ENCODE measurements around the gene ILF3. TPM values are rescaled to one million over a fixed set of nuclear protein-coding genes. Genes with fewer than 3 reads are reported as not detected.

The ILF3 gene
- polyA plus RNA-seq, 2 of the 4 experiments (the other 2 are of a cell fraction), result 142 to 197 TPM

GRCh38 chr19:10691883-10692282 lies 37.7 kb downstream of the ILF3 start:
- FAIRE-seq, result no peak
- WGBS (ENCODE audit: missing lambda C conversion rate), result no CpG with 5 or more reads among the region's 5 CpGs
- H3K4me1 ChIP-seq, result peaks cover 9% of the 10 kb centered on the region; the same call in 1 of the 3 replicates

GRCh38 chr19:10692673-10693264 lies 38.6 kb downstream of the ILF3 start:
- ATAC-seq, result no peak
- ChIA-PET CTCF (interaction anchor here (0.8 to 1.6 kb wide), 5 partner anchors 11 to 120 kb away, joined by 3 to 9 read pairs (median 3); no protein-coding TSS in a partner anchor), POLR2A (no interaction called here)
- FAIRE-seq, result no peak
- Histone ChIP-seq H3K4me2 (no peak overlapping the region), H3K4me3 (no peak overlapping the region), H3K27ac (no peak overlapping the region), H3K9me3 (no peaks in the 10 kb centered on the region), H3K4me1 (peaks cover 9% of the 10 kb centered on the region; the same call in 1 of the 3 replicates)
- 79% methylated on average over 3 of the region's 5 CpGs for WGBS (ENCODE audit: missing lambda C conversion rate)
- DNase-seq (ENCODE audit: low read depth in 1 of 2, low spot score in 1 of 2), result no peak
- no peak for TF ChIP-seq GATA3 (IDR thresholded peaks at IDR 0.05; ENCODE audit: borderline replicate concordance)
- 0 out of 2 replicates have a peak, but pooled peaks have one; percentile 5 for TF ChIP-seq POLR2AphosphoS2 (conservative IDR thresholded peaks at IDR 0.05; ENCODE audit: low read length)
- no peak for TF ChIP-seq HMGXB4 (CRISPR knock-in tag; IDR thresholded peaks at IDR 0.05; ENCODE audit: borderline replicate concordance)
- TF ChIP-seq NPAS2 (CRISPR knock-in tag; IDR thresholded peaks at IDR 0.05; ENCODE audit: borderline replicate concordance), result no peak

More at GRCh38 chr19:10691883-10692282, 37.7 kb downstream of the ILF3 start:
- Histone ChIP-seq H3K4me3 (no peak overlapping the region), H3K27ac (no peak overlapping the region), H3K4me2 (no peak overlapping the region), H3K9me3 (no peaks in the 10 kb centered on the region)
- no peak for ATAC-seq
- ChIA-PET CTCF (interaction anchor here (0.8 to 1.6 kb wide), 3 partner anchors 17 to 111 kb away, joined by 3 to 9 read pairs (median 6); no protein-coding TSS in a partner anchor), POLR2A (no interaction called here)
- no peak for TF ChIP-seq MAX (IDR thresholded peaks at IDR 0.05)
- no peak for TF ChIP-seq EHMT2 (IDR thresholded peaks at IDR 0.05; ENCODE audit: low read depth)
- no peak for DNase-seq (ENCODE audit: low read depth in 1 of 2, low spot score in 1 of 2)

- POLR2A ChIA-PET, result no interaction called here
- peak overlapping the region; percentile 80 for H3K4me2 ChIP-seq
Observed at GRCh38 chr19:10694706-10695307, 40.7 kb downstream of the ILF3 start.

GRCh38 chr19:10695401-10696398 lies 41.6 kb downstream of the ILF3 start:
- FAIRE-seq (no peak), DNase-seq (ENCODE audit: low read depth in 1 of 2, low spot score in 1 of 2) (peak; percentile 78 to 92), ATAC-seq (peak; percentile 92)
- ChIA-PET CTCF (interaction anchor here (0.8 to 2.3 kb wide), 5 partner anchors 14 to 199 kb away, joined by 3 to 14 read pairs (median 3); no protein-coding TSS in a partner anchor), POLR2A (no interaction called here)
- no peak overlapping the region for H3K27ac ChIP-seq
- H3K4me2 ChIP-seq, result peak overlapping the region; percentile 80
- peaks cover 9% of the 10 kb centered on the region; the same call in 1 of the 3 replicates for H3K4me1 ChIP-seq
- peak; percentile 98 for TF ChIP-seq REST (IDR thresholded peaks at IDR 0.05)
- TF ChIP-seq MAX (IDR thresholded peaks at IDR 0.05), result 0 out of 2 replicates have a peak, but pooled peaks have one; percentile 39
- TF ChIP-seq EHMT2 (IDR thresholded peaks at IDR 0.05; ENCODE audit: low read depth), result peak; percentile 80; the same call in 1 of the 2 replicates
- TF ChIP-seq CEBPB (IDR thresholded peaks at IDR 0.05), result peak in 1 of 2 experiments; percentile 52; a peak in 1 of 4 replicates
- TF ChIP-seq GATA3 (IDR thresholded peaks at IDR 0.05; ENCODE audit: borderline replicate concordance), result no peak
- no peaks in the 10 kb centered on the region for H3K9me3 ChIP-seq
- 16% methylated on average over 47 of the region's 59 CpGs for WGBS (ENCODE audit: missing lambda C conversion rate)
- H3K4me3 ChIP-seq, result peak overlapping the region; percentile 18; the same call in 1 of the 3 replicates

More at GRCh38 chr19:10694706-10695307, 40.7 kb downstream of the ILF3 start:
- WGBS (ENCODE audit: missing lambda C conversion rate), result 51% methylated on average over 16 of the region's 16 CpGs
- H3K27ac ChIP-seq, result no peak overlapping the region
- CTCF ChIA-PET, result interaction anchor here (1.0 to 1.7 kb wide), 3 partner anchors 24 to 198 kb away, joined by 3 read pairs; no protein-coding TSS in a partner anchor
- H3K9me3 ChIP-seq, result no peaks in the 10 kb centered on the region
- no peak overlapping the region for H3K4me3 ChIP-seq
- DNase-seq (ENCODE audit: low read depth in 1 of 2, low spot score in 1 of 2) (no peak), ATAC-seq (peak in 1 of 2 experiments; percentile 1; a peak in 3 of 6 replicates), FAIRE-seq (no peak)
- no peak for TF ChIP-seq RNF2 (IDR thresholded peaks at IDR 0.05; ENCODE audit: borderline replicate concordance, low read depth)
- TF ChIP-seq ESRRA (IDR thresholded peaks at IDR 0.05; ENCODE audit: borderline replicate concordance, low read length), result no peak
- no peak for TF ChIP-seq CBX2 (IDR thresholded peaks at IDR 0.05; ENCODE audit: borderline replicate concordance, low read depth)
- no peak for TF ChIP-seq JUNB (IDR thresholded peaks at IDR 0.05)
- no peak for TF ChIP-seq BHLHE40 (IDR thresholded peaks at IDR 0.05; ENCODE audit: low read depth, low read length)
- peaks cover 9% of the 10 kb centered on the region; the same call in 1 of the 3 replicates for H3K4me1 ChIP-seq
